ENCODE measurements around the gene PKP2.

DNA sequence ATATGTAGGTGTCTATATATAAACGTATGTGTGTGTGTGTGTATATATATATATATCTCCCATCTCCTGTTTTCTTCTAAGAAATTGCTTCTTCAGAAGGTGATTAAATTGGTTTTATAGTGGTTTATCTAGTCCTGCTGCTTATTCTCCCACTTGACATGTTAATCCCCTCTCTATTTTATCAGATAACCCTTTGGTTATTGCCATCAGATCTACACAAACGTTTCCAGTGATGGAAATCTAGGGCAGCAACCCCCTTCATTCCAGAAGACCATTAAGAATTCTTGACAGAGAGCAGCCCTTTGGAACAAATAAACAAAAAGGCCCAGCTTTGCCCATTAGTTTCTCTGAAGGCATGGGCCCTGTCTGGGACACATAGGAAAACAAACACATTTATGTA is 106.7 kb downstream of the PKP2 start:
- TF ChIP-seq, protein P1, sequence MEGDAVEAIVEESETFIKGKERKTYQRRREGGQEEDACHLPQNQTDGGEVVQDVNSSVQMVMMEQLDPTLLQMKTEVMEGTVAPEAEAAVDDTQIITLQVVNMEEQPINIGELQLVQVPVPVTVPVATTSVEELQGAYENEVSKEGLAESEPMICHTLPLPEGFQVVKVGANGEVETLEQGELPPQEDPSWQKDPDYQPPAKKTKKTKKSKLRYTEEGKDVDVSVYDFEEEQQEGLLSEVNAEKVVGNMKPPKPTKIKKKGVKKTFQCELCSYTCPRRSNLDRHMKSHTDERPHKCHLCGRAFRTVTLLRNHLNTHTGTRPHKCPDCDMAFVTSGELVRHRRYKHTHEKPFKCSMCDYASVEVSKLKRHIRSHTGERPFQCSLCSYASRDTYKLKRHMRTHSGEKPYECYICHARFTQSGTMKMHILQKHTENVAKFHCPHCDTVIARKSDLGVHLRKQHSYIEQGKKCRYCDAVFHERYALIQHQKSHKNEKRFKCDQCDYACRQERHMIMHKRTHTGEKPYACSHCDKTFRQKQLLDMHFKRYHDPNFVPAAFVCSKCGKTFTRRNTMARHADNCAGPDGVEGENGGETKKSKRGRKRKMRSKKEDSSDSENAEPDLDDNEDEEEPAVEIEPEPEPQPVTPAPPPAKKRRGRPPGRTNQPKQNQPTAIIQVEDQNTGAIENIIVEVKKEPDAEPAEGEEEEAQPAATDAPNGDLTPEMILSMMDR (IDR thresholded peaks at IDR 0.05; ENCODE audit: poor library complexity) = no peak
- TF ChIP-seq EZH2phosphoT487 (IDR thresholded peaks at IDR 0.05; ENCODE audit: low read depth, severe bottlenecking, unreplicated experiment) = no peak
